HG03159 (cell line): ENCODE data around the gene OR7A10.
"Not testable (repeated sequence)": the region's sequence is repeated elsewhere in the genome, so short reads cannot be mapped to it uniquely, and the experiment has no call there.

Experiments used
- ATAC-seq: cut with Tn5 transposase; IDR thresholded peaks from one replicate; pipeline ENCODE4 v1.9.1; 2021; ENCODE audit warnings: mild to moderate bottlenecking, moderate library complexity; ENCODE audit not compliant: unreplicated experiment

The OR7A10 gene

GRCh38 chr19:14796021-14796420 is 52.7 kb downstream of the OR7A10 start:
- ATAC-seq: no peak

GRCh38 chr19:14795078-14795721 is 53.5 kb downstream of the OR7A10 start:
- ATAC-seq: no peak

DNA sequence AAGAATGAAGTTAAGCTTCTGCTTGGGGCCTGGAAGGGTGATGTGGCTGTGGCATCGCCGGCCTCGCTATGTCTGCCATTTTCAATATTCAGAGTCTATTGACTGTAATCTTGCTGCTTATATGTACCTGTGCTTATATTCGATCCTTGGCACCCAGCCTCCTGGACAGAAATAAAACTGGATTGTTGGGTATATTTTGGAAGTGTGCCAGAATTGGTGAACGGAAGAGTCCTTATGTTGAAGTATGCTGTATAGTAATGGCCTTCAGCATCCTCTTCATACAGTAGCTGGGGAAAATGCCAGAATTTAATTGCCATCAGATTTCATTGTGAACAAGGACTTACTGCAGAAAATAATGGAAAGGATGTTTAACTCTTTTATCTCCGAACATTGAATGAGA is 56.5 kb downstream of the OR7A10 start:
- ATAC-seq: not testable (repeated sequence)
